Neural cell (in vitro differentiated cells): Measurements from ENCODE around the gene MS4A8.

Experiments used
- CTCF ChIP-seq: fragments of 450-650 bp; IDR thresholded peaks from 2 replicates; pipeline ENCODE4 v1.5.1; 2014; ENCODE audit warnings: antibody characterized with exemption, mild to moderate bottlenecking, moderate library complexity; ENCODE audit not compliant: poor library complexity, severe bottlenecking
- EP300 ChIP-seq: fragments of 450-650 bp; conservative IDR thresholded peaks from 2 replicates; pipeline ENCODE4 v1.6.1; 2014; ENCODE audit warnings: antibody characterized with exemption, mild to moderate bottlenecking, moderate library complexity; ENCODE audit not compliant: poor library complexity, severe bottlenecking
- EZH2 ChIP-seq: fragments of 200-600, 300-800 bp; shearing (Covaris generic), sonication (generic); IDR thresholded peaks from 2 replicates; pipeline ENCODE4 v1.6.1; 2014; ENCODE audit warnings: antibody characterized with exemption, low read length, borderline replicate concordance, mild to moderate bottlenecking; ENCODE audit not compliant: insufficient read depth, poor library complexity, severe bottlenecking
- POLR2AphosphoS5 ChIP-seq: IDR thresholded peaks from 2 replicates; pipeline ENCODE4 v1.6.1; 2012
- TAF1 ChIP-seq: IDR thresholded peaks from 2 replicates; pipeline ENCODE4 v1.6.1; 2012; ENCODE audit warnings: low read depth

GRCh38 chr11:60718524-60719316 is 19.3 kb downstream of the MS4A8 start:
- no peak for TF ChIP-seq CTCF
- no peak for TF ChIP-seq POLR2AphosphoS5
- TF ChIP-seq EP300, result no peak
- TF ChIP-seq TAF1, result no peak
- no peak for TF ChIP-seq EZH2
